Stimulated activated memory B cell treated with anti-CD40 and anti-IgM and Interleukin-4, amounts not matched to agents 10 μg/mL and 1 μg/mL and 100 μg/mL, for 72 hours (primary cell): Measurements from ENCODE around the gene PSG6.
"Not testable (repeated sequence)": the region's sequence is repeated elsewhere in the genome, so short reads cannot be mapped to it uniquely, and the experiment has no call there.

ENCODE experiments used
- ATAC-seq: fragments of 150-1000 bp; cut with Tn5 transposase; 2 replicates; pipeline ENCODE4 v1.10.0; 2021
- H3K27ac Mint-ChIP-seq: one replicate; pipeline ENCODE4 v1.8.0; 2022; ENCODE audit warnings: mild to moderate bottlenecking, mixed read lengths
- H3K27me3 Mint-ChIP-seq: one replicate; pipeline ENCODE4 v1.8.0; 2022; ENCODE audit warnings: mixed read lengths
- H3K36me3 Mint-ChIP-seq: one replicate; pipeline ENCODE4 v1.8.0; 2022; ENCODE audit warnings: mixed read lengths
- H3K4me1 Mint-ChIP-seq: one replicate; pipeline ENCODE4 v1.8.0; 2022; ENCODE audit warnings: mixed read lengths
- H3K4me3 Mint-ChIP-seq: one replicate; pipeline ENCODE4 v1.8.0; 2022; ENCODE audit warnings: mild to moderate bottlenecking, moderate library complexity, mixed read lengths
- H3K9me3 Mint-ChIP-seq: one replicate; pipeline ENCODE4 v1.8.0; 2022; ENCODE audit warnings: mixed read lengths

The PSG6 gene

DNA sequence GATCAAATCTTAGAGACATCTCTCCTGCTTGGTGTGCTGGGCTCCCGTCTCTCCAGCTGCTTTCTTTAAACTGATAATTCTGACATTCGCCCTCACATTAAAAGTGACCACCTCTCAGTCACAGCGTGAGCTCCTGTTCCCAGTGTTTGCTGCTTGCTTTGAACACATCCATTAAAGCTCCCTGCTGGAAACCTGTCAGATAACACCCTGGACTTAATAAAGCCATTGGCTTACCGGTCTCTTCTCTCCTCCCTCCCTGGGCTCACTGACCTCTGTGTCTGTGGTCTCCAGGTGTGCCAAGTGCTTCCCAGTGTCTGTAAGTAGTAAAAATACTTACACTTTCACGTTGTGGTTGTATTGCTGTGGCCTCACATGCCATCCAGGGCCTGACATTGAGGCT is 35.7 kb downstream of the PSG6 start:
- not testable (repeated sequence) for H3K4me1 Mint-ChIP-seq, H3K4me3 Mint-ChIP-seq, ATAC-seq, H3K36me3 Mint-ChIP-seq, H3K27ac Mint-ChIP-seq
- H3K27me3 Mint-ChIP-seq = peaks cover 57% of the 10 kb centered on the region
- peaks cover 15% of the 10 kb centered on the region for H3K9me3 Mint-ChIP-seq

DNA sequence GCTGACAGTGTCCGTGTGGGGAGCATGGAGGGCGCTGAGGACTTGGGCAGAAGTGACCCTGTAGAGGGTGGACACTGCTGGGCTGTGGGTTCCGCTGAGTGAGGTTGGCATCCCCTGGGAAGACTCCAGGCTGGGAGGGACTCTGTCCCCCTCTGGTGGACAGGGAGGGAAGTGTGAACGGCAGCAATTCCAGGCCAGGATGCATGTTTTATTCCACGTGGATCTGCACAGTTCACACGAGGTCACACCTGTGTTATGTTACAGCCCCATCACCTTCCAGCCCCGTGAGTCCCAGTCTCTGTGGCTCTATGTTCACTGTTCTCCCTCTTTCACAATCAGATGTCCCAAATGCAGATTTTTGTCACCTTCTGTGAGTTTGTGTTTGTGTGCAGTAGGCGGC is 36.4 kb downstream of the PSG6 start:
- H3K4me3 Mint-ChIP-seq, H3K36me3 Mint-ChIP-seq, ATAC-seq, H3K27ac Mint-ChIP-seq, H3K4me1 Mint-ChIP-seq: not testable (repeated sequence)
- peaks cover 54% of the 10 kb centered on the region for H3K27me3 Mint-ChIP-seq
- H3K9me3 Mint-ChIP-seq = peaks cover 15% of the 10 kb centered on the region

DNA sequence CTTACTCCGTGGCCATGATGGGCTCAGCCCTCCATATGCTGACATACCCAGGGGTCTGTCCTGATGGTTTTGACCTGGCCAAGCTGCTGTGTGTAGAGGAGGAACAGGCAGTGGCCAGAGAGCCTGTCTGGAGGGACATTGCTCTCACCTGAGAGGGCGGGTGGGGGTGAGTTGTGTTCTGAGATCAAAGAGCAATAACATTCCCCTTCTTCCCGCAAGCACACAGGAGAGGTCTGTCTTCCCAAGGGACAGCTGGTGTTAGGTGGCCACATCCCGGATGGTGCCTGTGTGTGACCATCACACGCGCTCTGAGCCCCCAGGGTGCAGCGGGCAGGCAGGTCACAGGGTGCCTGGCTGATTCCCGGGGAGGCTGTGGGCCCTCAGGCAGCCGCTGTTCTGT is 37.1 kb downstream of the PSG6 start:
- peaks cover 15% of the 10 kb centered on the region for H3K9me3 Mint-ChIP-seq
- H3K4me3 Mint-ChIP-seq, H3K4me1 Mint-ChIP-seq, H3K36me3 Mint-ChIP-seq, H3K27ac Mint-ChIP-seq, ATAC-seq: not testable (repeated sequence)
- peaks cover 48% of the 10 kb centered on the region for H3K27me3 Mint-ChIP-seq

DNA sequence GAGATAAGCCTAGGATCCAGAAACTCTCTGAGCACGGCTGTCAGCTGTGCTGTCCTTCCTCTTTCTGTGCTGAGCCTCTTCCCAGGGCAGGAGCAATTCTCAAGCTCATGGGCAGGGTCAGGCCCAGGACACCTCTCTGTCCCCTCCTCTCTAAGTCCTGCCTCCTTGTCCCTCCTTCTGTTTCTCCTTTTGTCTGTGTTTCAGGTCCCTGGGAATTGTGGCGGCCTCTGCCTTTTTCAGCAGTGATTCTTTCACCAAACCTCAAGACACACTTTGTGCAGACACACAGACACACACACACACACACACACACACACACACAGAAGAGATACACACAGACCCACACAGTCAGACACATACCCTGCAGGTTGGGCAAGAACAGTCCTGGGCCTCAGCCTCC is 38.1 kb downstream of the PSG6 start, which contains the start of gene PSG1:
TSS of gene PSG1 (minus strand) at position 101 of the 400 bp plus-strand sequence. CDS start 132 bp downstream, outside the sequence.
- no peak for ATAC-seq
- Mint-ChIP-seq H3K27ac (no peak within 1 kb of the TSS), H3K36me3 (no peaks in the 10 kb centered on the region), H3K4me1 (no peaks in the 10 kb centered on the region), H3K9me3 (peaks cover 15% of the 10 kb centered on the region), H3K27me3 (peaks cover 38% of the 10 kb centered on the region), H3K4me3 (no peak within 1 kb of the TSS)

DNA sequence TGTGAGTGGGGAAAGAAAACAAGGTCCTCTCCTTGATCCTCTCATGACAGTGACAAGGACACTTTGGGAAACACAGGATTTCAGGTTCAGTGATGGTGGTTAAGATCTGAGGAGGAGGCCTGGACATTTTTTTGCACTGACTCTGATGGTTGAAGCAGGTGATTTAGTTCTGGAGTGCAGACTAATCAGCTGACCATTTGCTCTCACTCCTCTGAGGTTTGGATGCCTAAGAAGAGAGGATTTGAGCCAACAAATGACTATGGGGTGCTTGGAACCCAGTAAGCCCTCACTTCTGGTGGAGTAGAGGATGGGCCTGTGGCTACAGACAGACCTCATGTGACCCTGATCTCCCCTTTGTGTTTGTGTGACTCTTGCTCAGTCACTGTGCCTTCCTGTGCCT is 41.1 kb downstream of the PSG6 start:
- peaks cover 15% of the 10 kb centered on the region for H3K9me3 Mint-ChIP-seq
- not testable (repeated sequence) for H3K36me3 Mint-ChIP-seq, H3K4me3 Mint-ChIP-seq, ATAC-seq, H3K4me1 Mint-ChIP-seq, H3K27ac Mint-ChIP-seq
- H3K27me3 Mint-ChIP-seq = peaks cover 26% of the 10 kb centered on the region

DNA sequence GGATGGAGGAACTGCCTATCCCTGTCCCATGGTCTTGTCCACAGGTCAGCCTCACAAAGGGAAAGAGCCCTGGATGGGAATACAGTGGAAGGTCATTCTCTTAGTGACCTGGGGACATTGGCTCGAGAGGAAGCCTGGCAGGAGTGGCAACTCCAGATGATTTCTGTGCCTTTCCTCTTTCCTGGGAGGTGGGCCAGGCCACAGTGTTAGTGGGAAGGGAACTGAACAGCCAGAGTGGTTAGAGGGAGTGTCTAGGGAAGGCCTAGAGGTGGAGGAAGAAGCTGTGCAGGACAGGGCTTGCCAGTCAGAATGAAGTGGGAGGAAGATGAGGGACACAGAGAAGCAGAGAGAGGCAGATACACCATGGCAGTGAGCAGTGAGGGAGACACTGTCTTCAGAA is 41.8 kb downstream of the PSG6 start:
- not testable (repeated sequence) for ATAC-seq, H3K27ac Mint-ChIP-seq, H3K4me1 Mint-ChIP-seq, H3K4me3 Mint-ChIP-seq, H3K36me3 Mint-ChIP-seq
- Mint-ChIP-seq H3K27me3 (peaks cover 19% of the 10 kb centered on the region), H3K9me3 (peaks cover 12% of the 10 kb centered on the region)

DNA sequence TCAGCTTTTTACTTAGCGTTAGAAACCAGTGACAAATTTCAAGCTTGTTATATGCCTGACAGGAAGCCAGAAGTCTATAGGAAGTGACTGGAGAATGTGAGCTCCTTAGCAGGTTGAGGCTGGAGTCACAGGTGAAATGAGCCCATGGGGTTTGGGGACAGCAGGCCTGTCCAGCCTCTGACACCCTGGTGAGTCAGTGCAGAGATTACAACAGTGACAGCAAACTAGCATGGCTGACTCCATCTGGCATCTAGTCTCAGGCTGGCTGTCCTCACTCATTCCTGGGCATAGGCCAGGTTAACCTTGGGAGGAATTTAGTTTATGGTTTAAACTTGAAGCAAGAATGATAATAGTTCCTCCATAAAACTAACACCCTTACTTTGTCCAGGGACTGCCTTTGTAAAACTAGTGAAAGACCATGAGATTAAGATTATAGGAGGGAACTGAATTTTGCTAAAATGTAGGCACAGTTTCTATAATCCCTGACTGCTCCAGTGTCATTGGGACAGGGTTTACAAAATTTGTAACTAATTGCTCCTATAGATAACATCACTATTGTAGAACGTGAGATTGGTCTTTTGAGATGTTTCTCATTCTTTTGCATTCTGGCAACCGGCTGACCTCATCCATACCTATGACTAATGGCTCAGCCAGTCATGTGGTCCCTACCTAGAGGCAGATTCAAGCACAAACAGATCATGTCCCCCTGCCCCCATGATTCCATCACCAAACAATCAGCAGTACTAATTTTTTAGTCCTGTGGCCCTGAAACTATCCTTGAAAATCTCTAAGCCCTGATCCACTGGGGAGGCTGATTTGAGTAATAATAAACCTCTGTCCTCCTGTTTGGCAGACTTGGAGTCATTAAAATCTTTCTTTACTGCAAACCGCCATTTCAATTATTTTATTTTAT is 42.5 kb downstream of the PSG6 start:
- H3K36me3 Mint-ChIP-seq, H3K4me3 Mint-ChIP-seq, ATAC-seq, H3K27ac Mint-ChIP-seq, H3K4me1 Mint-ChIP-seq, H3K9me3 Mint-ChIP-seq: not testable (repeated sequence)
- H3K27me3 Mint-ChIP-seq = peaks cover 12% of the 10 kb centered on the region

DNA sequence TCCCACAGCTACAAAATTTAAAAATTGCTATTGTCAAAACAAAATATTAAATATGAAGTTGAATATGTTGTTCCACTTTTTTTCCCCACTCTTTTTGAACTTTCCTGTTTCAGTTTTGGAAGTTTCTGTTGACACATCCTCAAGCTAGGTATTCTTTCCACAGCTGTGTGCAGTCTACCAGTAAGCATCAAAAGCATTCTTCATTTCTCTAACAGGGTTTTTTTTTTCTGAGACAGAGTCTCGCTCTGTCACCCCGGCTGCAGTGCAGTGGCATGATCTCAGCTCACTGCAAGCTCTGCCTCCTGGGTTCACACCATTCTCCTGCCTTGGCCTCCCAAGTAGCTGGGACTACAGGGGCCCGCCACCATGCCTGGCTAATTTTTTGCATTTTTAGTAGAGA is 43.6 kb downstream of the PSG6 start:
- not testable (repeated sequence) for H3K4me1 Mint-ChIP-seq, ATAC-seq, H3K4me3 Mint-ChIP-seq, H3K27me3 Mint-ChIP-seq, H3K9me3 Mint-ChIP-seq, H3K27ac Mint-ChIP-seq, H3K36me3 Mint-ChIP-seq

DNA sequence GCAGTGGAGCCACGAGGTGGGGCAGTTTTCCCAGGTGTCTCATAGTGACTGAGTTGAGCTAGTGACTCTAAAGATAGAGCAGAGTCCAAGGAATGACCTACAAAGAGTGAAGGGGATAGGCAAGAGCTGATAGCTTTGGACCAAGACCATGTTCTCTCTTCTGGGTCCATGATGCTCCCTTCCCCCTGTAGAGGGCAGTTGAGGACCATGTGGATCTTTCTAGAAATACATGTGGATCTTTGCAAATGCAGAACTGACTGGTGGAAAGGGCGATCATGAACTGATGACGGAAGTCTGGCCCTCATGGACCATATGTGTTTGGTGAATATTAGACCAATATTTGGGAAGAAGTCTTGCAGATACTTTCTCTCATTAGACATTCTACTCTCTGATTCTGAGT is 45.1 kb downstream of the PSG6 start:
- ATAC-seq = no peak
- H3K4me3 Mint-ChIP-seq = no peak overlapping the region
- H3K27me3 Mint-ChIP-seq = no peaks in the 10 kb centered on the region
- no peaks in the 10 kb centered on the region for H3K9me3 Mint-ChIP-seq
- H3K27ac Mint-ChIP-seq = no peak overlapping the region
- no peaks in the 10 kb centered on the region for H3K4me1 Mint-ChIP-seq
- no peaks in the 10 kb centered on the region for H3K36me3 Mint-ChIP-seq

DNA sequence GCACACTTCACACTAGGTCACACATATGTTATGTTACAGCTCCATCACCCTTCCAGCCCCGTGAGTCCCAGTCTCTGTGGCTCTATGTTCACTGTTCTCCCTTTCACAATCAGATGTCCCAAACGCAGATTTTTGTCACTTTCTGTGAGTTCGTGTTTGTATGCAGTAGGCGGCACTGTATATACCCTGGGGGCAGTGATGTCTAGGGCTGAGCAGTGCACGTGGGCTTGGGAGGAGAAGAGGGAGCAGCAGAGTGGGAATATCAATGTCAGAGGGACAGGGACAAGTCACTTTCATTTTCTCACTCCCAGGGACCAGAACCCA is 60.2 kb downstream of the PSG6 start:
- Mint-ChIP-seq H3K36me3 (no peaks in the 10 kb centered on the region), H3K4me1 (no peaks in the 10 kb centered on the region), H3K27me3 (peaks cover 13% of the 10 kb centered on the region), H3K9me3 (peaks cover 12% of the 10 kb centered on the region), H3K27ac (no peak overlapping the region), H3K4me3 (no peak overlapping the region)
- no peak for ATAC-seq

DNA sequence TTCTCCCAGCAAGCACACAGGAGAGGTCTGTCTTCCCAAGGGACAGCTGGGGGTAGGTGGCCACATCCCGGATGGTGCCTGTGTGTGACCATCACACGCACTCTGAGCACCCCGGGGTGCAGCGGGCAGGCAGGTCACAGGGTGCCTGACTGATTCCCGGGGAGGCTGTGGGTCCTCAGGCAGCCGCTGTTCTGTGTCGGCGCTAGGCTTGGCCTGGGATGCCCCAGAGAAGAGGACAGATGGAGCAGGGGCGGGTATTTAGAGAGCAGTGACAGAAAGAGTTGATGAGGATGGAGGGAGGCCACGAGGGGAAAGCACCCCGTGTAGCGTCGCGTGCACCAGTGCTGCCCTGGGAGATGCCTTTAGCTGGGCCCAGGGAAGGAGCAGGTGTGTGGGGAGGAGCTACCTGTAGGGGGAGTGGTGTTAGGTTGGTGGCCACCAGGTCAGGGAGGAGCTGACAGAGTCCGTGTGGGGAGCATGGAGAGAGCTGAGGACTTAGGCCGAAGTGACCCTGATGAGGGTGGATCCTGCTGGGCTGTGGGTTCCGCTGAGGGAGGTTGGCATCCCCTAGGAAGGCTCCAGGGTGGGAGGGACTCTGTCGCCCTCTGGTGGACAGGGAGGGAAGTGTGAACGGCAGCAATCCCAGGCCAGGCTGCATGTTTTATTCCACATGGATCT is 60.7 kb downstream of the PSG6 start:
- H3K36me3 Mint-ChIP-seq, H3K4me3 Mint-ChIP-seq, H3K4me1 Mint-ChIP-seq, H3K27ac Mint-ChIP-seq, ATAC-seq: not testable (repeated sequence)
- Mint-ChIP-seq H3K27me3 (peaks cover 13% of the 10 kb centered on the region), H3K9me3 (peaks cover 10% of the 10 kb centered on the region)

DNA sequence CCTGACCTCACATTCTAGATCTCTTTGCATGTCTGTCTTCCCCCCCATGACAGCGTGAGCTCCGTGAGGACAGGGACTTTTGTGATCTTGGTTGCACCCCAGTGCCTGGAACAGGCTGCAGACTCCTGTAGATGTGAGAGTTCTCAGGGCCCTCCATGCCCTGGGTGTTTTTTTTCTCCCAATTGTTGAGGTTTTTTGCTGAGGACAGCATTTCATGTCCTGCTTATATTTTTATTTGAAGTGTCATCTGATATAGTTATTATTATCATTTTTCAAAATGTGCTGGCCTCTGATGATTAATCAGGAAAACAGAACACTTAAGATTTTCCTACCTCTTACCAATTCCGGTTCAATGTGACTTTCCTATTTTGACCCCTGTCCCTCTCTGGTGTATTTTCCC is 62.9 kb downstream of the PSG6 start:
- not testable (repeated sequence) for H3K27ac Mint-ChIP-seq, H3K36me3 Mint-ChIP-seq, ATAC-seq, H3K4me1 Mint-ChIP-seq, H3K4me3 Mint-ChIP-seq
- Mint-ChIP-seq H3K27me3 (peaks cover 13% of the 10 kb centered on the region), H3K9me3 (peaks cover 10% of the 10 kb centered on the region)

DNA sequence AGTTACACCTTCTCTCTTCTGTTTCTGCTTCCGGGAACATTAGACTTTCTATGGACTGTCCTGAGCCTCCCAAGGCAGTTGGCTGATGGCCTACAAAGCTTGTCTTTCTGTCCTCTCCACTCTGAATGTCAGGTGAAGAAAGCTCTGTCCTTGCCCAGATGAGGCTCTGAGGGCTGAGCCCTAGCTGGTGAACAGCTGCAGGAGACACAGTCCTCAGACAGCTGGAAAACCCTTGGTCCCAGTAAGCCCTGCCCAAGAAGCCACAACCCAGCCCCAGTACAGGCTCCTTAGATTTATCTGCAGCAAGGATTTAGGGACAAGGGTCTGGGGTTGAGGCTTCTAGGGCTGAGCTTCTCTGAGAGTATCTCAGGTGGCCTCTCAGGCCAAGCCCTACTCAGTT is 64.5 kb downstream of the PSG6 start:
- H3K27me3 Mint-ChIP-seq = peaks cover 13% of the 10 kb centered on the region
- ATAC-seq, H3K4me3 Mint-ChIP-seq, H3K36me3 Mint-ChIP-seq, H3K4me1 Mint-ChIP-seq, H3K27ac Mint-ChIP-seq: not testable (repeated sequence)
- peaks cover 10% of the 10 kb centered on the region for H3K9me3 Mint-ChIP-seq

DNA sequence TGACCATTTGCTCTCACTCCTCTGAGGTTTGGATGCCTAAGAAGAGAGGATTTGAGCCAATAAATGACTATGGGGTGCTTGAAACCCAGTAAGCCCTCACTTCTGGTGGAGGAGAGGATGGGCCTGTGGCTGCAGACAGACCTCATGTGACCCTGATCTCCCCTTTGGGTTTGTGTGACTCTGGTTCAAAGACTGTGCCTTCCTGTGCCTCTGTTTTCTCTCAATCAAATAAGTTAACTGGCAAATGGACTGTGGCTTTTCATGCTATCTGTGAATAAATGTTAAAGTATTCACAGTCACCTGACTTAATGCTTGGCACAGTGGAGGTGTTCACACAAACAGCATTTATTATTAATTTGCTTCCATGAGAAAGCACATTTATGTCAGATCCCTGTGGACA is 64.9 kb downstream of the PSG6 start:
- Mint-ChIP-seq H3K27me3 (peaks cover 13% of the 10 kb centered on the region), H3K9me3 (peaks cover 10% of the 10 kb centered on the region)
- ATAC-seq, H3K36me3 Mint-ChIP-seq, H3K4me1 Mint-ChIP-seq, H3K4me3 Mint-ChIP-seq, H3K27ac Mint-ChIP-seq: not testable (repeated sequence)
